ENCODE data around the gene EIF4E2.

Gene EIF4E2

DNA sequence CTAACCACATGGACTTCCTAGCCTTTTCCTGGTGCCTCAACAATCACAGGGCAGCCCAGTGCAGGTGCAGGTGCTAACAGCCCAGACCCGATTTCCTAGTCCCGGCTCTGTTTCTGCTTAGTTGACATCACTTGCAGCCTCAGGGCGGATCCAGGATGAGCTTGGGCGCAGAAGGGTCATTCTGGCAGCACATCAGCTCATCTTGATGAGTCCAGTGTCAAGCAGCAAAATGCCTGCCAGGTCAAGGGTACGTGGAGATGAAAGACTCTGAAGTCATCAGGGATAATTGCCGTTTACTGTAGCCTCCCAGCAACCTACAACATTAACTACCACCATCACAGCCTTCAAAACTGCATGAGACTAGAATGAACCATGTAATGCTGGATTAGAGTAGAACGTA lies 43.5 kb downstream of the EIF4E2 start:
- H3K27ac ChIP-seq: no peak overlapping the region

DNA sequence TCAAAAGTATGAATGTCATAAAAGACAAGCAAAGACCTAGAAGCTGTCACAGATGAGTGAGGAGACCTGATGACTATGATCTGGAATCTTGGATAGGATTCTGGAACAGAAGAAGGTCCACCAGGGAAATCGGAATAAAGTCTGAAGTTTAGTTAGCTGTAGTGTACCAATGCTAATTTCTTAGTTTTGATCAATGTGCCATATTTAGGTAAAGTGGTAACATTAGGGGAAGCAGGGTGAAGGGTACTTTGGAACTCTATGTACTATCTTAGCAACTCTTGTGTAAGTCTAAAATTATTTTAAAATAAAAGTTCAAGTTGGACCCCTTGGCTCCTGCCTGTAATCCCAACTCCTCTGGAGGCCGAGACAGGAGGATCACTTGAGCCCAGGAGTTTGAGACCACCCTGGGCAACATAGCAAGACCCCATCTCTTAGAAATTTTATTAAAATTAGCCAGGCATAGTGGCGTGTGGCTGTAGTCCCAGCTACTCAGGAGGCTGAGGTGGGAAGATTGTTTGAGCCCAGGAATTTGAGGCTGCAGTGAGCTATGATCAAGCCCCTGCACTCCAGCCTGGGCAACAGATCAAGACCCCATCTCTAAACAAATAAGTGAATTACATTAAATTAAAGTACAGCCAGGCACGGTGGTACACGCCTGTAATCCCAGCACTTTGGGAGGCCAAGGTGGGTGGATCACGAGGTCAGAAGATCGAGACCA lies 47.0 kb downstream of the EIF4E2 start:
- Histone ChIP-seq H3K27me3 (ENCODE audit: control insufficient read depth, insufficient read depth, low read length) (no peaks in the 10 kb centered on the region), H3K4me1 (no peaks in the 10 kb centered on the region), H3K27ac (no peak overlapping the region), H3K4me3 (ENCODE audit: low read depth, low read length) (no peak overlapping the region), H2AFZ (no peak overlapping the region), H3K9ac (no peak overlapping the region), H3K36me3 (ENCODE audit: control insufficient read depth, insufficient read depth, low read length) (no peaks in the 10 kb centered on the region), H3K79me2 (no peaks in the 10 kb centered on the region), H3K4me2 (ENCODE audit: low read length) (no peak overlapping the region), H3K9me3 (ENCODE audit: control insufficient read depth, low read length) (no peaks in the 10 kb centered on the region)
- TF ChIP-seq, protein P1, sequence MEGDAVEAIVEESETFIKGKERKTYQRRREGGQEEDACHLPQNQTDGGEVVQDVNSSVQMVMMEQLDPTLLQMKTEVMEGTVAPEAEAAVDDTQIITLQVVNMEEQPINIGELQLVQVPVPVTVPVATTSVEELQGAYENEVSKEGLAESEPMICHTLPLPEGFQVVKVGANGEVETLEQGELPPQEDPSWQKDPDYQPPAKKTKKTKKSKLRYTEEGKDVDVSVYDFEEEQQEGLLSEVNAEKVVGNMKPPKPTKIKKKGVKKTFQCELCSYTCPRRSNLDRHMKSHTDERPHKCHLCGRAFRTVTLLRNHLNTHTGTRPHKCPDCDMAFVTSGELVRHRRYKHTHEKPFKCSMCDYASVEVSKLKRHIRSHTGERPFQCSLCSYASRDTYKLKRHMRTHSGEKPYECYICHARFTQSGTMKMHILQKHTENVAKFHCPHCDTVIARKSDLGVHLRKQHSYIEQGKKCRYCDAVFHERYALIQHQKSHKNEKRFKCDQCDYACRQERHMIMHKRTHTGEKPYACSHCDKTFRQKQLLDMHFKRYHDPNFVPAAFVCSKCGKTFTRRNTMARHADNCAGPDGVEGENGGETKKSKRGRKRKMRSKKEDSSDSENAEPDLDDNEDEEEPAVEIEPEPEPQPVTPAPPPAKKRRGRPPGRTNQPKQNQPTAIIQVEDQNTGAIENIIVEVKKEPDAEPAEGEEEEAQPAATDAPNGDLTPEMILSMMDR (IDR thresholded peaks at IDR 0.05): no peak

More for the DNA sequence above, 43.5 kb downstream of the EIF4E2 start:
- TF ChIP-seq, protein P1 (IDR thresholded peaks at IDR 0.05): no peak
- no peak overlapping the region for H3K4me3 ChIP-seq (ENCODE audit: low read depth, low read length)
- no peaks in the 10 kb centered on the region for H3K4me1 ChIP-seq
- no peaks in the 10 kb centered on the region for H3K36me3 ChIP-seq (ENCODE audit: control insufficient read depth, insufficient read depth, low read length)
- H3K79me2 ChIP-seq: no peaks in the 10 kb centered on the region
- no peaks in the 10 kb centered on the region for H3K9me3 ChIP-seq (ENCODE audit: control insufficient read depth, low read length)
- H2AFZ ChIP-seq: no peak overlapping the region
- no peaks in the 10 kb centered on the region for H3K27me3 ChIP-seq (ENCODE audit: control insufficient read depth, insufficient read depth, low read length)
- no peak overlapping the region for H3K4me2 ChIP-seq (ENCODE audit: low read length)
- no peak overlapping the region for H3K9ac ChIP-seq

DNA sequence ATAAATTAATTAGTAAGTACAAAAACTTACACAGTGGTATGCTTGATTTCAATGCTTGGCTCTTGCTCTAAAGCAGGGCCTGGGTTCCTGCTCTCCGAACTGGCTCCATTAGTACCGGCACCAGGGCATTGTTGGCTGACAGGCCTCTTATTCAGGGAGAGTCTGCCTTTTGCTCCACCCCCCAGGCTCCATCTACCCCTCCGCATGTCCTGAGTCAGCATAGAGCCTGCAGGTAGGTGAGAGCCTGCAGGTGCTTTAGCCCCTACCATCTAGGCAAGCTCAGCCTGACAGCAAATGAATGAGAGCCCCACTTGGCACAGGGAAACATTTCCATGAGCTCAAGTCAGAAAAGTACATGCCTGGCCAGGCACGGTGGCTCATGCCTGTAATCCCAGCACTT lies 47.8 kb downstream of the EIF4E2 start:
- Histone ChIP-seq H3K79me2 (no peaks in the 10 kb centered on the region), H3K4me2 (ENCODE audit: low read length) (no peak overlapping the region), H3K27me3 (ENCODE audit: control insufficient read depth, insufficient read depth, low read length) (no peaks in the 10 kb centered on the region), H3K4me3 (ENCODE audit: low read depth, low read length) (no peak overlapping the region), H3K27ac (no peak overlapping the region), H3K9me3 (ENCODE audit: control insufficient read depth, low read length) (no peaks in the 10 kb centered on the region), H3K9ac (no peak overlapping the region), H2AFZ (no peak overlapping the region), H3K36me3 (ENCODE audit: control insufficient read depth, insufficient read depth, low read length) (no peaks in the 10 kb centered on the region), H3K4me1 (no peaks in the 10 kb centered on the region)
- TF ChIP-seq, protein P1 (IDR thresholded peaks at IDR 0.05): no peak

DNA sequence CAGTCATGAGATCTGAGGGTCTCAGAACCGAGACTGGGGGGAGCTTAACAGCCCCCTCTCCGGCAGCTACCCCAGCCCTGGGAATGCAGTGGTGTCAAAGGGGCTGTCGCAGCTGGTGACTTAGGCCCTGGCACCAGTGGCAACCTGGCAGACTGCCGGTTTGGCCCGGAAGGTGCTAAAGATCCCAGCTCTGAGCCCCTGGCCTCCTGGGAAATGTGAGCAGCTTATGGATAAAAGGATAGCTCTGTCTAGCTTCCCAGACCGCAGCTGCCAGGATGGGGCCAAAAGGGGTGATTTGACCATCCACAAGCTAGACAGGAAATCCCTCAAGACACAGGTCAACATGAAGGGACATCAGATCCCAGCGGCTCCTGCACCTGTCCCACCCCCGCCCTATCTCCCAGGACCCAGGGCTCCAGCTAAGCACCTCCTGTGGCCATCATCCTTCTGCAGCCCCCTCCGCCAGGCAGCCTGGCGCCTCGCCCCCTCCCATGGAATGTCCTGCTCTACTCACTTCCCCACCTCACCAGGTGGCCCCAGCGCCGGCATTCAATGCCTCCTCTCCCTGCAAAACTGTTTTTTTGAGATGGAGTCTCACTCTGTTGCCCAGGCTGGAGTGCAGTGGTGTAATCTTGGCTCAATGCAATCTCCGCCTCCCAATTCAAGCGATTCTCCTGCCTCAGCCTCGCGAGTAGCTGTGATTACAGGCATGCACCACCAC lies 49.7 kb downstream of the EIF4E2 start:
- H3K4me3 ChIP-seq (ENCODE audit: low read depth, low read length): no peak overlapping the region
- TF ChIP-seq, protein P1 (IDR thresholded peaks at IDR 0.05): no peak
- H3K36me3 ChIP-seq (ENCODE audit: control insufficient read depth, insufficient read depth, low read length): no peaks in the 10 kb centered on the region
- H2AFZ ChIP-seq: no peak overlapping the region
- H3K9ac ChIP-seq: no peak overlapping the region
- no peak overlapping the region for H3K27ac ChIP-seq
- no peaks in the 10 kb centered on the region for H3K9me3 ChIP-seq (ENCODE audit: control insufficient read depth, low read length)
- H3K4me1 ChIP-seq: no peaks in the 10 kb centered on the region
- no peaks in the 10 kb centered on the region for H3K27me3 ChIP-seq (ENCODE audit: control insufficient read depth, insufficient read depth, low read length)
- H3K4me2 ChIP-seq (ENCODE audit: low read length): no peak overlapping the region
- no peaks in the 10 kb centered on the region for H3K79me2 ChIP-seq

All from parathyroid adenoma (tissue), 2 donors.